ENCODE results near the gene GABBR2.

DNA sequence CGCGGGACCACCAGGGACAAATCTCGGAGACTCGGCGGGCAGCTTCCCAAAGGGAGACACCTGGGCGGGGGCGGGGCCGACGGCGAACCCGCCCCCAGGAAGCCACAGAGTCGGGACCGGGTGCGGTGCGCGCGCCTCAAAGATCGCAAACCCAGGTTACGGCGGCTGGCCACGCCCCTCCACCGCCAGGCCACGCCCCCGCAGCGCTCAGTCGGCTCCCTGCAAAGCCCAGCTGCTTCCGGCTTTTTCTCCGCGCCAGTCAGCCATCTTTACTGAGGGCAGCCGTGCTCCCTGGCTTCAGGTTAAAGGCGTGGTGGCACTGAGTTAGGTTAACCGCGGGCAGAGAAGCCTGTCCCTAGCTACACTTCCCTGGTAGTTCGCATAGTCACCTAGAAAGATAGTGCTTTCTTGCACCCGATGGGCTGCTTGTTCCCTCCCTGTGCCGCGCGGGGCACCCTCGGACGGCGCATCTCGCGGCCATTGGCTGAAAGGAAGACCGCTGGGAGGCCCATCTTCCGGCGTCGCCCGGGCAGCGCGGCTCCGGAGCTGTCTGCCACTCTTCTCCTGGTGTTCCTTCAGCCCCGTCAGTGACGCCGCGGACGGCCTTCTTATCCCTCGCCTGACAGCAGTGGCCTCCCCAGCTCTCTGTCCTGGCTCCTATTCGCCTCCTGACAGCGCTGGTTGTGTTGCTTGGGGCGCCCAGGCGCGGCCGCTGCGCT, 453.0 kb downstream of the GABBR2 start, which contains the start of gene TBC1D2:
- TF ChIP-seq ZNF239 (CRISPR knock-in tag; IDR thresholded peaks at IDR 0.05) (no peak), SMARCA5 (IDR thresholded peaks at IDR 0.05) (no peak), FOSL1 (tag; conservative IDR thresholded peaks at IDR 0.05) (no peak), TCFL5 (CRISPR knock-in tag; conservative IDR thresholded peaks at IDR 0.05) (no peak)
- TF ChIP-seq, protein P1, sequence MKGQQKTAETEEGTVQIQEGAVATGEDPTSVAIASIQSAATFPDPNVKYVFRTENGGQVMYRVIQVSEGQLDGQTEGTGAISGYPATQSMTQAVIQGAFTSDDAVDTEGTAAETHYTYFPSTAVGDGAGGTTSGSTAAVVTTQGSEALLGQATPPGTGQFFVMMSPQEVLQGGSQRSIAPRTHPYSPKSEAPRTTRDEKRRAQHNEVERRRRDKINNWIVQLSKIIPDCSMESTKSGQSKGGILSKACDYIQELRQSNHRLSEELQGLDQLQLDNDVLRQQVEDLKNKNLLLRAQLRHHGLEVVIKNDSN (CRISPR knock-in tag; IDR thresholded peaks at IDR 0.05), result no peak

Data from K562 (cell line).